GM18858 (cell line): ENCODE data around the gene FPGS.

Experiments
- ATAC-seq: cut with Tn5 transposase; IDR thresholded peaks from one replicate; pipeline ENCODE4 v1.9.1; 2021; ENCODE audit not compliant: unreplicated experiment

The FPGS gene

GRCh38 chr9:127809540-127810377 lies 7.1 kb downstream of the FPGS start:
- no peak for ATAC-seq

GRCh38 chr9:127810378-127811187 lies 7.9 kb downstream of the FPGS start:
- ATAC-seq, result no peak

DNA sequence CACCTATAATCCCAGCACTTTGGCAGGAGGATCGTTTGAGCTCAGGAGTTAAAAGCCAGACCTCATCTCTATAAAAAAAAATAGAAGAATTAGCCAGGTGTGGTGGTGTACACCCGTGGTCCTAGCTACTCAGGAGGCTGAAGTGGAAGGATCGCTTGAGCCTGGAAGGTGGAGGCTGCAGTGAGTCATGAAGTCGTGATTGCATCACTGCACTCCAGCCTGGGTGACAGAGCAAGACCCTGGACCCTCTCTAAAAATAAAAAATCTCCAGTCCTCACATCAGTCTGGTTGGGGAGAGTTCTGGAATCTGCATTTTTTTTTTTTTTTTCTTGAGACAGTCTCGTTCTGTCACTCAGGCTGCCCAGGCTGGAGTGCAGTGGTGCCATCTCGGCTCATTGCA lies 9.3 kb downstream of the FPGS start:
- no peak for ATAC-seq

DNA sequence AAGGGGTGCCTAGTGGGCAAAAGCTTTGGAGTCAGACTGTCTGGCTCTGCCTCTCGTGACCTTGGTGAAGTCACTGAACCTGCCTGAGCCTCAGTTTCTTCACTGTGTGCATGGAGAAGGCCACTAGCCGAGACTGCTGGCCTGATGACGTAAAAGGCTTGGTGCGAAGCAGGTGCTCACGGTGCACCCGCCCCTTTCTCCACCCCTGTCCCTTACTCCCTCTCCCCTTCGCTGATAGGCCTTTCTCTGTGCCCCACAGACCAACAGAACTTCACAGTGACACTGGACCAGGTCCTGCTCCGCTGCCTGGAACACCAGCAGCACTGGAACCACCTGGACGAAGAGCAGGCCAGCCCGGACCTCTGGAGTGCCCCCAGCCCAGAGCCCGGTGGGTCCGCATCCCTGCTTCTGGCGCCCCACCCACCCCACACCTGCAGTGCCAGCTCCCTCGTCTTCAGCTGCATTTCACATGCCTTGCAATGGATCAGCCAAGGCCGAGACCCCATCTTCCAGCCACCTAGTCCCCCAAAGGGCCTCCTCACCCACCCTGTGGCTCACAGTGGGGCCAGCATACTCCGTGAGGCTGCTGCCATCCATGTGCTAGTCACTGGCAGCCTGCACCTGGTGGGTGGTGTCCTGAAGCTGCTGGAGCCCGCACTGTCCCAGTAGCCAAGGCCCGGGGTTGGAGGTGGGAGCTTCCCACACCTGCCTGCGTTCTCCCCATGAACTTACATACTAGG lies 10.4 kb downstream of the FPGS start:
- no peak for ATAC-seq

DNA sequence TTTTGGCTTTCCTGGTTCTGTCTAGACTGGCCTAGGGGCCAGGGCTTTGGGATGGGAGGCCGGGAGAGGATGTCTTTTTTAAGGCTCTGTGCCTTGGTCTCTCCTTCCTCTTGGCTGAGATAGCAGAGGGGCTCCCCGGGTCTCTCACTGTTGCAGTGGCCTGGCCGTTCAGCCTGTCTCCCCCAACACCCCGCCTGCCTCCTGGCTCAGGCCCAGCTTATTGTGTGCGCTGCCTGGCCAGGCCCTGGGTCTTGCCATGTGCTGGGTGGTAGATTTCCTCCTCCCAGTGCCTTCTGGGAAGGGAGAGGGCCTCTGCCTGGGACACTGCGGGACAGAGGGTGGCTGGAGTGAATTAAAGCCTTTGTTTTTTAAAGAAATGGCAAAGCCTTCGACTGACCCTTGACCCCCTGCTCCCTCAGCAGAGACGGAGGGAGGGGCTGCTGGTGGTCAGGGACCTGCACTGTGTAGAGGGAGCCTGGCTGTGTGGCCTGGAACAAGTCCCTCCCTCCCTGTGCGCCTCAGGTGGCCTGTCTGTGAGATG lies 11.1 kb downstream of the FPGS start:
- no peak for ATAC-seq

DNA sequence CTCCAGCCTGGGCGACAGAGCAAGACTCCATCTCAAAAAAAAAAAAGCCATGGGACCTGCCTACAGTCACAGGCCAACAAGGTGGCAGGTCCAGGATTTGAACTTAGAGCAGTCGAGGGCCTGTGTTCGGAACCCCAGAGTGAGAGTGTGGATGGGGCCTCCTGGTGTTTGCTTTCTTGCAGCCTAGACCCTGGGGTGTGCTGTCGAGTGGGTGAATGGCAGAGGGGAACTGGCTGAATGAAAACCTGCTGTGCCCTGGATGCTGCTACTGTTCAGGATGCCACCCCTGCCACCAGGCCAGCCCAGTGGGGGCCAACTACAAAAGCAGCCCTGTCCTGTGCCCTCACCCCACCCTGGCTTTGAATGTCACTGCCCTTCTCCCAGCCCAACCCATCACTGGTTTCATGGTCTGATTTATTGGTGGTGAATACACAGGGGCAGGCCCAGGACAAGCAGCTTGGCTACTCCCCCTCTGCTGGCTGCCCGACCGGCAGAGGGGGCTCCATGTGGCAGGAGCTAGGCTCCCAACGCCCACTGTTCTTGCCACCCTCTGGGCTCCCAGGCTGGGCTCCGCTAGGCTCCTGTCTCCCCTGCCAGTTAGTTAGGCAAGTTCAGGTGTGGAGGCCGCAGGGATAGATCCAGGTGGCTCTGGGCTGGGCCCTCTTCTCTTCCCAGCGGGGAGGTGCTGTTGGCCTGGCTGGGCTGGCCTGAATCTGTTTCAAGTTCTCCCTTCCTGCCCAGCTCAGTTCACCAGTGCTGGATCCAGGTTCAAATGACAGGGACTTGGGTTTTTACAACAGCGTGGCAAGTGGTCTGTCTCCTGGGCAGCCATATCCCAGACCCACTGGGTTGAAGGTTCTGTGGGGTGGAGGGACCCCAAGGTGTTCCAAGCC lies 12.2 kb downstream of the FPGS start:
- no peak for ATAC-seq

DNA sequence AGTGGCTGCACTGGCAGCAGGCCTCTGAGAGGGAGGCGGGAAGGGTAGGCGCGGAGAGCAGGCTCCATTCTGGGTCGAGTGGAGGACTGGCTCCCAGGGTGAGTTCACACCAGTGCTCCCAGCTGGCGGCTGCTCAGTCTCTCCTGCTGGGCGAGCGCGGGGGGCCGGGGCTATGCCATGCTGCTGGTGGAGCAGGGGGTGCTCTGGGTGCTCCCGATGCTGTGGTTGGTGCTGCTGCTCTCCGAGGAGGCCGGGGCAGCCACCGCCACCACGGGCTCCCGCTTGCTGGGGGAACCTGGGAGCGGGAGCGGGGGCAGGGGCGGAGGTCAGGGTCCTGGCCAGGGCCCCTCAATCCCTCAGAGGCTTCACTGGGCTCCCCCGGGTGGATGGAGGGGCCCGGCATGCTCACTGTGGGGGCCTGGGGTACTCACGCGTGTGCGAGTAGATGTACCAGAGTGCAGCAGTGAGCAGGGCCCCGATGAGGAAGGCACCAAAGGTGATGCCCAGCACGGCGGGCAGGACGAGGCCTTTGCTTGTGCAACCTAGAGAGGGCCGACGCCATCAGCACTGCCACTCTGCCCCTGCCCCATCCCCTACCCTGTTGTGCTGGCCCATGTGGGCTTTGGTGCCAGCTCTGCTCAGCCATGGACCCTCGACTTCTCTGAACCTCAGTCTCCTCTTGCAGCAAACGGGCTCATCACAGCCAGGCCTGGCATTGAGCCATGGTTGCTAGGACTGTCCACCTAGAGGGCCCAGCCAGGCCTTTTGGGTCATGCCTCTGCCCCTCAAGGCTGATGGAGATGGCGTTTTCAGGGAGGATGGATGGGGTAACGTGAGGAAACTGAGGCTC lies 13.1 kb downstream of the FPGS start:
- no peak for ATAC-seq

- ATAC-seq, result no peak
Observed at GRCh38 chr9:127816362-127816725, 13.7 kb downstream of the FPGS start.

- no peak for ATAC-seq
Observed at GRCh38 chr9:127816728-127817127, 14.0 kb downstream of the FPGS start.

DNA sequence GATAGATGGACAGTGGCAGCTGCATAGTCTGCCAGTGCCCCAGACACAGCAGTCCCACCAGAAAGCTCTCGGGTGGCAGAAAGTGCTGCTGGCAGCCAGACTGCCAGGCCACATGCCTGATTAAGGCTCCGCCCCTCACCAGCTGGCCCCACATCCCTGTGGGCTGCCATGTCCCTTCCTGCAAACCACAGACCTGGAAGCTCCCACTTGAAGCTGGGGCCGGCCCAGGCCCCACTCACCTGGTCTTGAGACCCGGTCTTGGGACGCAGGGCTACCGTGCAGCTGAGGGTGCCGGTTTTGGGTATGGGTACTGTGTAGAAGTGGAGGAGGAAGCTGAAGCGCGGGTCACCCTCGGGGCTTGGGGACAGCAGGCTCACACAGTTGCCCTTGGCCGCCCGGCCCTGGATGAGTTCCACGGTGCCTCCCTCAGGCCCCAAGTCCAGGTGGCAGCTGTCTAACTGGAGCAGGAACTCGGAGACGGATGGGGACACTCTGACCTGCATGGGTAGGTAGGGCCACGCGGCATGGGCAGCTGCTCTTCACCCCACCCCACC lies 15.3 kb downstream of the FPGS start:
- no peak for ATAC-seq

- ATAC-seq, result no peak
Observed at GRCh38 chr9:127818574-127818973, 15.9 kb downstream of the FPGS start.

DNA sequence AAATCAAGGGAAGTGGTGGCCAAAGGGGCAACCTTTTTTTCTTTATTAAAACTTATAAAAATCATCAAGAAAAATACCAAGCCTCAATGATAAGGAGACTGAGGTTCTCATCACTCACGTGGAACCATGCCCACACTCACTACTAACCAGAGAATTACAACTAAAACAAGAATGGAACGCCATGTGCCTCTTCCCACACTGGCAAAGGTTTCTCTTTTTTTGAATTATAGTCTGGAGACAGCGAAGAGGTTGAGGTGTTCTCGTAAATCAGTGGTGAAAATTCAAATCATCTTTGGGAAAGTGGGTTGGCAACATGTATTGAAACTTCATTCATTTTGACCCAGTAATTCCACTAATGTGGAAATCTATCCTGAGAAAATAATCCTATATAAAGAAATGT lies 19.4 kb downstream of the FPGS start:
- ATAC-seq, result no peak

- ATAC-seq, result no peak
Observed at GRCh38 chr9:127825319-127826051, 22.8 kb downstream of the FPGS start.

- ATAC-seq, result no peak
Observed at GRCh38 chr9:127826253-127826913, 23.7 kb downstream of the FPGS start.

GRCh38 chr9:127828262-127829031 lies 25.8 kb downstream of the FPGS start:
- ATAC-seq, result no peak

DNA sequence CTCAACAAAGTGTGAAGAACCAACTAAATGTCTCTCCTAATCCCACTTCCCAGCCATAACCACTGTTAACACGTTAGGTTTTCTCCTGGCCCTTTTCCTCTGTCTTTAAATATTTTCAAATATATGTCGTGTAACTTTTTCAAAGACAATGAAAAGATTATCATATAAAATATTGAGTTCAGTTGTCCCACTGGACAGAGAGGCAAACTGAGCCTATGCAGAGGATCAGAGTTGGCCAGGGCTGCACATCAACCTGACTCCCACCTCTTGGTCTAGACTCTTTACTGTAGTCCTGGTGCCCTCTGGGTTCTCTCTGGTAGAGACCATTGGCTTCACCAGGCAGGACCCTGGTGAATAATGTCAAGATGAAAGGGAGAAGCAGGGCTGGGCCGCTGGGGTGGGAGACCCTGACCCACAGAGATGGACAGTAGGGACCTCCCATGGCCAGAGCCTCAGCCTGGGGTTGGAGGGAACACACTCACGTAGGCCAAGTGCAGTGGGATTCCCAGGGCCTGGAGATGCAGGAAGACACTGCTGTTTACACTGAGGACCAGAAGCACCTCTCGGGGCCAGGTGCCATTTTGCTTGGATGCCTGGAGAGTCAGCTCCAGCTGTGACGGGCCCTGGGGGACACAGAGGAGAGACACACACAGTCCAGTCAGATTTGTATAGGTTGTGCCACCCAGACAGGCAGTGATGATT lies 26.7 kb downstream of the FPGS start:
- ATAC-seq, result no peak

- no peak for ATAC-seq
Observed at GRCh38 chr9:127832248-127832647, 29.6 kb downstream of the FPGS start.
